ENCODE measurements around the gene RFX2.

The RFX2 gene

GRCh38 chr19:6098574-6098973, 11.7 kb downstream of the RFX2 start:
- no peak for TF ChIP-seq CTCF (conservative IDR thresholded peaks at IDR 0.05; ENCODE audit: low read length)
- H3K4me3 ChIP-seq (ENCODE audit: low read length) = no peak overlapping the region
- DNase-seq (ENCODE audit: low read depth) = peak; percentile 62

- no peak for TF ChIP-seq CTCF (conservative IDR thresholded peaks at IDR 0.05; ENCODE audit: low read length)
- no peak overlapping the region for H3K4me3 ChIP-seq (ENCODE audit: low read length)
- no peak for DNase-seq (ENCODE audit: low read depth)
Measured at GRCh38 chr19:6097911-6098310, 12.4 kb downstream of the RFX2 start.

- H3K4me3 ChIP-seq (ENCODE audit: low read length) = no peak overlapping the region
- TF ChIP-seq CTCF (conservative IDR thresholded peaks at IDR 0.05; ENCODE audit: low read length) = no peak
- DNase-seq (ENCODE audit: low read depth) = no peak
Measured at GRCh38 chr19:6095760-6096159, 14.5 kb downstream of the RFX2 start.

GRCh38 chr19:6092329-6093286, 17.7 kb downstream of the RFX2 start:
- peak; percentile 91 for DNase-seq (ENCODE audit: low read depth)
- peak overlapping the region; percentile 53 for H3K4me3 ChIP-seq (ENCODE audit: low read length)
- TF ChIP-seq CTCF (conservative IDR thresholded peaks at IDR 0.05; ENCODE audit: low read length) = peak; percentile 25

GRCh38 chr19:6091771-6092291, 18.5 kb downstream of the RFX2 start:
- DNase-seq (ENCODE audit: low read depth) = peak; percentile 56
- TF ChIP-seq CTCF (conservative IDR thresholded peaks at IDR 0.05; ENCODE audit: low read length) = no peak

GRCh38 chr19:6090634-6091033, 19.7 kb downstream of the RFX2 start:
- no peak for TF ChIP-seq CTCF (conservative IDR thresholded peaks at IDR 0.05; ENCODE audit: low read length)
- DNase-seq (ENCODE audit: low read depth) = no peak
- no peak overlapping the region for H3K4me3 ChIP-seq (ENCODE audit: low read length)

More at GRCh38 chr19:6091771-6092291, 18.5 kb downstream of the RFX2 start:
- H3K4me3 ChIP-seq (ENCODE audit: low read length) = peak overlapping the region; percentile 53

GRCh38 chr19:6088602-6089049, 21.7 kb downstream of the RFX2 start:
- no peak overlapping the region for H3K4me3 ChIP-seq (ENCODE audit: low read length)
- DNase-seq (ENCODE audit: low read depth) = no peak
- no peak for TF ChIP-seq CTCF (conservative IDR thresholded peaks at IDR 0.05; ENCODE audit: low read length)
